Suppressor macrophage treated with lipopolysaccharide for 4 hours (primary cell): ENCODE results near the gene NOVA2.
"Not testable (repeated sequence)": the region's sequence is repeated elsewhere in the genome, so short reads cannot be mapped to it uniquely, and the experiment has no call there.

Experiments
- DNase-seq: peaks from one replicate; pipeline ENCODE4 v3.0.0-alpha.2; 2020

Gene NOVA2

GRCh38 chr19:45920458-45920857 is 53.2 kb downstream of the NOVA2 start:
- DNase-seq = no peak

DNA sequence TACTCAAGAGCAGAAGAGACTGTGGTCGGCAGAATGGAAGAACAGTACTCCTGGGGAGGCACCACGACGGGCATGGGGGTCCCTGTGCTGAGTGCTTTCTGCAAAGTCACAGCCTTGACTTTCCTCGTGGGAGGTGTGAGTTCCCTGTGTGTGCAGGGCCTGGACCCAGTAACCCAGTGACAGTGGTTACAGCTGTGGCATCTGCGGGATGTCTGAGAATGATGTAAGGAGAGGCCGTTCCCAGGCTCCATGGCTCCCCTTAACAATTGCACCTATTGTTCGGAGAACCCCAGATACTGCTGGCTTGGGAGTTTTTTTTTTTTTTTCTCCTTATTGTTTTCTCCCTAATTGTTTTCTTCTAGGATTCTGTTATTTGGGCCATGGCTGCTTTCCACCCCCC is 54.0 kb downstream of the NOVA2 start:
- DNase-seq = no peak

DNA sequence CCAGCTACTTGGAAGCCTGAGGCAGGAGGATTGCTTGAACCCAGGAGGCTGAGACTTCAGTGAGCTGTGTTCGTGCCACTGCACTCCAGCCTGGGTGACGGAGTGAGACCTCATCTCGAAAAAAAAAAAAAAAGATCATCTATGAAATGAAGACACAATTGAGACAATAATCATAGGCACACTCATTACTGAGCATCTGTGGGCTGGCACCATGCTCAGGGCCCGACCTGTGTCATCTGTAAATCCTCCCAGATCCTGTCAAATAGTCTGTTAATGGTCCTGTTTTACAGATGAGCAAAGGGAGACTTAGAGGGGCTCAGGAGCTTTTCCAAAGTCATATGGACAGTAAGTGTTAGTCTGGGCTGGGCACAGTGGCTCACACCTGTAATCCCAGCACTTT is 54.9 kb downstream of the NOVA2 start:
- DNase-seq = no peak

DNA sequence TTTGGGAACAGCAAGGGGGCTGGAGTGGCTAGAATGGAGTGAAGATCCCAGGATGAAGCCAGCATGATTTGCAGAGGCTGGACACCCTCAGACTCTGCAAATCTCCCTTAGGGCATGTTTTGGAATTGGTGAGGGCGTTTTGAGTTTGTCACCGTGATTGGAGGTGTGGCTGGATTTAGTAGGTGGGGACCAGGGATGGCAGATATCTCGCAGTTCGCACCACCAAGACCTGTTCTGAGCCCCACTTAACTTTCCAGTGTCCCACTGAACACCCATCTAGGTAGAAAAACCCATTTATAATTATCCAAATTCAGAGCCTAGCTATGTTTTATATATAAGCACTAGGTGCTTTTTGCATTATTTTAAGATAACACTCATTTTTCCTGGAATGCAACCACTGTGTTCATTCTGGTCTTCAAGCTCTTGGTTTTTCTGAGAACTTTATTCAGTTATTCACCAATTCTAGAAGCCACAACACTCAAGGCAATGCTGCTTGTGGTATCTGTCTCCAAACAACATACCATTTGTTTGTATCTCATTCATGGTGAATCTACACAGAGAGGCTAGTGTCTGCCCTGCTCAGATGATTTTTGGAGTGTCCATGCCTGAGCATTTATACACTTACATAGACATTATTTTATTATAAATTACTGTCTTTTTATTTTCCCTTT is 56.1 kb downstream of the NOVA2 start:
- DNase-seq = no peak

DNA sequence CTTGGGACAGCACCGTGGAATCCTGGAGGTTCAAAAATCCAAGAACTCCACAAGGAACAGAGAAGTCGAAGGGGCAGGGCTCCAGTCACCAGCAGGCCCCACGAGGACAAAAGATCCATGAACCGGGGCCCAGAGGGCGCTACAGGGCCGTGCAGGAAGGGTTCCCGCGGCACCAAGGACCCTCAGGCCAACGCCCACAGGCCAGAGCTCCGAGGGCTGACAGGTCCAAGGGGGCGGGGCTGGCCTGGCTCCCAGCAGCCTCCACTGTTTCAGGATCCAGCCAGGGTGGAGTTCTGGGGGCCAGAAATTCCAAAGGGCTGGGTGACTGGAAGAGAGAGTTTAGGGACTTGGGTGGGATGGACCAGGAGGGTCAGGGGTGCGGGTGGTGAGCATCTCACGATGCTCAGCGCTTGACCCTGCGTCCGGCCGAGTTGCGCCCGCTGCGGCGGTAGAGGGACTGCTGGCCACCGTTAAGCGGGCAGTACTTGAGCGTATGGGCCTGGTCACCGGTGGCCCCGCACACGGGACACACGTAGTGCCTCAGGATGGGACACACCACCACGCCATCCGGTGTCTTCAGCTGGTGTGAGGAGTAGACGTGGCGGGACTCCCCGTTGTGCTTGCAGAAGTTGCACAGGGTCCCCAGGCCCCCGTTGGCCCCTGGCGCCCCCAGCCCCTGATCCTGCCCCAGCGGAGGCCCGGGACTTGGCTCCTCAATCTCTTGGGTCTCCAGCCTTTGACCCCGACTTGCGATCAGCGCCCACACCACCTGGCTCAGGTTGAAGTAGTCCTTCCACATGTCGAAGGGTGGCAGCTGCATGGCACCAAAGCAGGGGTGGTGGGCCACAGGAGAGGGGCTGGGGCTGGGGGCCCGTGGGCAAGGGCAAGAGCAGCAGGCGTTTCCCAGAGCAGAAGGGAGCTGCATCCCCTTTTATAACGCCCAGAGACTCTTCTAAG is 59.5 kb downstream of the NOVA2 start, which contains the start of gene NANOS2:
Gene NANOS2 (minus strand): TSS at position 905 of the 957 bp plus-strand sequence. CDS start 85 bp downstream, at position 820.
- peak; percentile 12 for DNase-seq

- no peak for DNase-seq
These were observed 62.4 kb downstream of the NOVA2 start for GRCh38 chr19:45911291-45911690.

DNA sequence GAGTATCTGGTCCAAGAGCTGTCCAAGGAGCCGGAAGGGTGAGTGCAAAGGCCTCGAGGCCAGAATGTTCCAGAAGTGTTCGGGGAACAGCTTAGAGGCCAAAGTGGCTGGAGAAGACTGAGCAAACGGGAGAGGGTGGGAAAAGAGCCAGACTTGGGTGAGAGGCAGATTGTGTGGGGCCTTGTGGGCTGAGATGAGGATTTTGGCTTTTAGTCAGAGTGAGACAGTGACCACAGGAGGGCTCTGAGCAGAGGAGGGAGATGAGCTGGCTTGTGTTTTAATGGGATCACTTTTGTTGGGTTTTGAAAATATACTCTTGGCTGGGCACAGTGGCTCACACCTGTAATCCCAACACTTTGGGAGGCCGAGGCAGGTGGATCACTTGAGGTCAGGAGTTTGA is 64.7 kb downstream of the NOVA2 start:
- DNase-seq = no peak

GRCh38 chr19:45906221-45906620 is 67.4 kb downstream of the NOVA2 start:
- peak; percentile 29 for DNase-seq

GRCh38 chr19:45905011-45905410 is 68.7 kb downstream of the NOVA2 start:
- no peak for DNase-seq

GRCh38 chr19:45902651-45903625 is 70.7 kb downstream of the NOVA2 start:
- peak; percentile 100 for DNase-seq

DNA sequence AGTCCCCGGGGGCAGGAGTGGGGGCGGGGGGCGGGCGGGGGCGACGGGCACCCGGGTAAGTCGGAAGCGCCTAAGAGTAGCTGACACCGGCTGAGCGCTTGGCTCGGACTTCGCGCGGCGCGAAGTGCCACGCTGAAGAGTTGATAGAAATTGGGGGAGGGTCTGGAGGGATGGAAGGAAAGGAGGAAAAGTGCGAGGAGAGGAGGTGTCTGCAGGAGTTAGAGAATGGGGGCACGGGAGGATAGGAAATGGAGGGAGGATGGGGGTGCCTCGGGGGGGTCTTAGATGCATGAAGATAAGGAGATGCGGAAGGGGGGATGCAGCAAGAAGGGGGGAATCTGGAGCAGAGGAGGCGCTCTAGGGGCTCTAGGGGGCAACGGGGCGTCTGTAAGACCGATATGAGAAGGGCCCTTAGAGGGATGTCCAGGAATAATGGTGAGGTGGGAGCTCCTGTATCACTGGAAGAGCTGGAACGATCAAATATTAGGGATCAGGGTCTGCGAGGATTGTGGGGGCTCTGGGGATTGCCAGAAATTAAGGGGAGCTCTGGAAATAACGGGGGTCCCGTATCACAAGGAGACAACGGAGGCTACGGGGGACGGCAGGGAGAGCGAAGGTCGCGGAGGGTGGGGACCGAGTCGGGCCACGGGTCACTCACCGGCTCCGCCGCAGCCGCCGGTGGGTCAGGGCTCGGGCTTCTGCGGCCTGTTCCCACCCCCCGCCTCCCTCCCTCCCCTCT is 71.6 kb downstream of the NOVA2 start, which contains the start of gene MYPOP:
Gene MYPOP (minus strand): TSS at position 702 of the 739 bp plus-strand sequence. CDS start 840 bp downstream, outside the sequence.
- DNase-seq = no peak

GRCh38 chr19:45901432-45901911 is 72.2 kb downstream of the NOVA2 start:
- peak; percentile 69 for DNase-seq

- DNase-seq = no peak
These were observed 72.8 kb downstream of the NOVA2 start for GRCh38 chr19:45900738-45901431.

GRCh38 chr19:45899919-45900589 is 73.6 kb downstream of the NOVA2 start:
- DNase-seq = no peak

- no peak for DNase-seq
These were observed 74.4 kb downstream of the NOVA2 start for GRCh38 chr19:45899253-45899652.

GRCh38 chr19:45897261-45897812 is 76.3 kb downstream of the NOVA2 start:
- peak; percentile 74 for DNase-seq

DNA sequence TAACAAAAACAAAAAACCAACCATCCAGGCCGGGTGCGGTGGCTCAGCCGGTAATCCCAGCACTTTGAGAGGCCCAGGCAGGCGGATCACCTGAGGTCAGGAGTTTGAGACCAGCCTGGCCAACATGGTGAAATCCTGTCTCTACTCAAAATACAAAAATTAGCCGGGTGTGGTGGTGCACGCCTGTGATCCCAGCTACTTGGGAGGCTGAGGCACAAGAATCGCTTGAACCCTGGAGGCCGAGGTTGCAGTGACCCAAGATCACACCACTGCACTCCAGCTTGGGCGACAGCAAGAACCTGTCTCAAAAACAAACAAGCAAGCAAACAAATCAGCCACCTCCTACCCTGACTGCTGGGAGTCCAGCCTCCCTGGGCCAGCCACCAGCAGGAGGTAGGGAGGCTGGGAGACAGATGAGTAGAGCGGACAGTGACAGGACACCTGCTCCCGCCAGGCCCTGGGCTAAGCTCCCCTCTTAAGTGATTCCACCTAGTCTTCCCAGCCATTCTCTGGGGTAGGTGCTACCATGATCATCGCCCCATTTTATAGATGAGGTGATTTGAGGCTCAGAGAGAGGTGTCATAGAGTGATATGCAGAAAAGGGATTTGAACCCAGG is 77.6 kb downstream of the NOVA2 start:
- DNase-seq = not testable (repeated sequence)

DNA sequence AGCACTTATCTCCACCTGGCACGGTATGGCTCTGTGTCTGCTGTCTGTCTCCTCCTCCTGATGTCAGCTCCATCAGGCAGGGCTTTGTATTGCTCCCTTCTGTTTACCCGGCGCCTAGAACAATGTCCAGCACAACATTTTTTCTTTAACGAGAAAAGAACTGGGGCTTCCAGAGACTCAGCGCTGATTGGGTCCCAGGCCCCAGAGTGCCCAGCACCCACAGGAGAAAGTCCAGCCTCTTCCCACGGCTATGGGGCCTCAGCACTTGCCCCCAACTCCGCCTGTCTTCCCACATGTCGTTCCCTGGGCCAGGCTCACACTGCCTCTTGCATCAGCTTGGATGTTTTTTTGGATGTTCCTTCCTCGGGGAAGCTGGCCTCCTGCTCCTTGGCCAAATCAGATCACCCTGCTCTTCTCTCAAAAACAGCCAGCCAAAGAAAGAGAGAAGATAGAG is 78.1 kb downstream of the NOVA2 start:
- no peak for DNase-seq

DNA sequence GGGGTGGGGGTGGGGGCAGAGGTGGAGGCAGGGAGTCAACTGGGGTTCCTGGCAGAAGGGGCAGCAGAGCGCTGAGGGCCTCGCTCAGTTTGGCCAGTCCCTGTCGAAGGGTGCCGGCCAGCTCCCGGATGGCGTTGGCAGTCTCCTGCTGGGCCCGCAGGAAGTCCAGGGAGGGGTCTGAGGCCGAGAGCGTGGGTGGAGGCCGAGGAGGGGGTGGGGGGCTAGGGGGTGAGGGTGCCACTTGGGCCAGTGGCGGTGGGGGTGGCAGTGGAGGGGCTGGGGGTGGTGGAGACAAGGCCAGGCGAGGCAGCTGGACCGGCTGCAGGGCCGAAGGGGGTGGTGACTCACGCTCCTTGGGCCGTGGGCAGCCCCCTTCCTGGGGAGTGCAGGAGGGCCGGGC is 82.8 kb downstream of the NOVA2 start:
- DNase-seq = no peak
